ENCODE measurements around the gene AP1S1. TPM values are rescaled to one million over a fixed set of nuclear protein-coding genes. Genes with fewer than 3 reads are reported as not detected.

Gene AP1S1
- polyA plus RNA-seq, 1 donor (not counting 4 experiments of a cell fraction or from before 2014, with no cell fraction given), result 279 TPM

- no peak overlapping the region for H3K27ac ChIP-seq (ENCODE audit: control insufficient read depth, insufficient read depth, low read length)
- peaks cover 14 to 40% of the 10 kb centered on the region in 2 experiments for H3K36me3 ChIP-seq (ENCODE audit: control insufficient read depth in 2 of 2, extremely low read depth in 1 of 2, insufficient read depth in 2 of 2, low read length in 2 of 2)
- no peak overlapping the region for H3K4me2 ChIP-seq (ENCODE audit: control insufficient read depth, extremely low read depth, insufficient read depth, low read depth, low read length)
- dilution Hi-C loops (cut with MboI; ENCODE audit: extremely low pct_ligation_motif_present, low sequenced_read_pairs), result no loop called here
- no peaks in the 10 kb centered on the region for H3K27me3 ChIP-seq (ENCODE audit: control insufficient read depth, extremely low read depth, insufficient read depth, low read length)
- H3K4me3 ChIP-seq (ENCODE audit: control insufficient read depth in 2 of 3, extremely low read depth in 1 of 3, insufficient read depth in 2 of 3, low read depth in 1 of 3, low read length in 3 of 3), result no peak overlapping the region
- H3K9me3 ChIP-seq (ENCODE audit: control insufficient read depth, low read depth, low read length), result no peaks in the 10 kb centered on the region
- H4K20me1 ChIP-seq (ENCODE audit: control insufficient read depth, extremely low read depth, insufficient read depth, low read length), result no peaks in the 10 kb centered on the region
- TF ChIP-seq CTCF (optimal IDR thresholded peaks at IDR 0.05 in 1 of 3, IDR thresholded peaks at IDR 0.05 in 1 of 3, conservative IDR thresholded peaks at IDR 0.05 in 1 of 3; ENCODE audit: extremely low read depth in 1 of 3, insufficient read depth in 2 of 3, low read length in 3 of 3), result no peak
- H3K9ac ChIP-seq (ENCODE audit: control insufficient read depth, extremely low read depth, insufficient read depth, low read length), result no peak overlapping the region
- no peak for FAIRE-seq
- no peaks in the 10 kb centered on the region for H3K4me1 ChIP-seq (ENCODE audit: control insufficient read depth, extremely low read depth, insufficient read depth, low read length)
- no peak overlapping the region for H2AFZ ChIP-seq (ENCODE audit: control insufficient read depth, low read length)
- no peaks in the 10 kb centered on the region for H3K9me1 ChIP-seq (ENCODE audit: control insufficient read depth, extremely low read depth, insufficient read depth, low read length)
- H3K79me2 ChIP-seq (ENCODE audit: control insufficient read depth, insufficient read depth, low read length), result peaks cover 2% of the 10 kb centered on the region
- DNase-seq (ENCODE audit: low read depth, low spot score), result no peak
These were observed 55.9 kb downstream of the AP1S1 start for GRCh38 chr7:101210143-101210542.

Small RNA genes lying within 50 kb of the gene (small RNA-seq; reads per million reads assigned to genes)
- 0 to 0.33 (median 0) reads per million in 3 experiments for gene MIR4653 (ENCODE audit: insufficient read length in 3 of 3, low read depth in 3 of 3, low replicate concordance in 1 of 3)

Other genes starting within 250 kb of the AP1S1 start
- gene MUC3A, start 204.9 kb upstream of the AP1S1 start, polyA plus RNA-seq, result 0.06 to 1.2 TPM (median 0.10 TPM) in 3 replicates
- 0.24 to 0.33 TPM in 2 of 3 replicates, not detected in the other for gene MUC12, start 184.9 kb upstream of the AP1S1 start, polyA plus RNA-seq
- not detected in 3 replicates for gene MUC17, start 134.4 kb upstream of the AP1S1 start, polyA plus RNA-seq
- 3.0 to 3.9 TPM (median 3.6 TPM) in 3 replicates for gene TRIM56, start 69.0 kb upstream of the AP1S1 start, polyA plus RNA-seq
- 522 to 820 TPM (median 808 TPM) in 3 replicates for gene SERPINE1, start 27.4 kb upstream of the AP1S1 start, polyA plus RNA-seq
- gene VGF, start 11.1 kb downstream of the AP1S1 start, polyA plus RNA-seq, result 0.04 to 0.06 TPM in 2 of 3 replicates, not detected in the other
- gene NAT16, start 25.8 kb downstream of the AP1S1 start, polyA plus RNA-seq, result not detected in 3 replicates
- not detected in 3 replicates for gene MOGAT3, start 46.6 kb downstream of the AP1S1 start, polyA plus RNA-seq
- 31.6 to 71.6 TPM (median 36.1 TPM) in 3 replicates for gene PLOD3, start 63.1 kb downstream of the AP1S1 start, polyA plus RNA-seq
- gene ZNHIT1, start 63.7 kb downstream of the AP1S1 start, polyA plus RNA-seq, result 46.4 to 63.1 TPM (median 47.5 TPM) in 3 replicates
- gene CLDN15, start 83.3 kb downstream of the AP1S1 start, polyA plus RNA-seq, result 1.9 to 4.1 TPM (median 2.4 TPM) in 3 replicates
- 202 to 244 TPM (median 240 TPM) in 3 replicates for gene FIS1, start 90.6 kb downstream of the AP1S1 start, polyA plus RNA-seq
- 28.3 to 30.1 TPM (median 29.4 TPM) in 3 replicates for gene IFT22, start 167.3 kb downstream of the AP1S1 start, polyA plus RNA-seq
- gene COL26A1, start 208.4 kb downstream of the AP1S1 start, polyA plus RNA-seq, result not detected in 3 replicates

Data from keratinocyte (primary cell).